ACC112 (cell line): ENCODE results near the gene DYTN.

Source experiments
- H2AFZ ChIP-seq: fragments of 200-600 bp; sonication (generic); one replicate; pipeline ENCODE4 v1.6.0; 2017; ENCODE audit warnings: antibody characterized with exemption, low read length; ENCODE audit not compliant: unreplicated experiment
- H3K27ac ChIP-seq: fragments of 200-600 bp; sonication (generic); 2 replicates; pipeline ENCODE4 v1.5.1; 2014; ENCODE audit warnings: low read depth, mild to moderate bottlenecking, antibody characterized with exemption, low read length, moderate library complexity
- H3K27me3 ChIP-seq: fragments of 200-600 bp; sonication (generic); 2 replicates; pipeline ENCODE4 v1.6.1; 2014; ENCODE audit warnings: mild to moderate bottlenecking, antibody characterized with exemption, low read length, moderate library complexity, mixed read lengths; ENCODE audit not compliant: insufficient read depth
- H3K36me3 ChIP-seq: fragments of 200-600 bp; sonication (generic); 2 replicates; pipeline ENCODE4 v1.6.1; 2016; ENCODE audit warnings: mild to moderate bottlenecking, antibody characterized with exemption, low read length, moderate library complexity, mixed read lengths; ENCODE audit not compliant: insufficient read depth
- H3K4me1 ChIP-seq: fragments of 200-600 bp; sonication (generic); one replicate; pipeline ENCODE4 v1.6.1; 2016; ENCODE audit warnings: low read length, mixed read lengths; ENCODE audit not compliant: insufficient read depth, unreplicated experiment, control insufficient read depth
- H3K4me3 ChIP-seq: fragments of 200-600 bp; sonication (generic); 2 replicates; pipeline ENCODE4 v1.5.1; 2014; ENCODE audit warnings: mild to moderate bottlenecking, low read depth, low read length
- H3K79me2 ChIP-seq: fragments of 200-600 bp; sonication (generic); one replicate; pipeline ENCODE4 v1.6.0; 2016; ENCODE audit warnings: low read length; ENCODE audit not compliant: control insufficient read depth, unreplicated experiment, insufficient read depth

Gene DYTN

GRCh38 chr2:206647985-206648384, 70.2 kb downstream of the DYTN start:
- no peak overlapping the region for H3K4me3 ChIP-seq
- H3K27me3 ChIP-seq: peaks cover 36% of the 10 kb centered on the region
- H3K27ac ChIP-seq: no peak overlapping the region
- no peaks in the 10 kb centered on the region for H3K36me3 ChIP-seq
- H3K79me2 ChIP-seq: no peaks in the 10 kb centered on the region
- no peaks in the 10 kb centered on the region for H3K4me1 ChIP-seq
- no peak overlapping the region for H2AFZ ChIP-seq

DNA sequence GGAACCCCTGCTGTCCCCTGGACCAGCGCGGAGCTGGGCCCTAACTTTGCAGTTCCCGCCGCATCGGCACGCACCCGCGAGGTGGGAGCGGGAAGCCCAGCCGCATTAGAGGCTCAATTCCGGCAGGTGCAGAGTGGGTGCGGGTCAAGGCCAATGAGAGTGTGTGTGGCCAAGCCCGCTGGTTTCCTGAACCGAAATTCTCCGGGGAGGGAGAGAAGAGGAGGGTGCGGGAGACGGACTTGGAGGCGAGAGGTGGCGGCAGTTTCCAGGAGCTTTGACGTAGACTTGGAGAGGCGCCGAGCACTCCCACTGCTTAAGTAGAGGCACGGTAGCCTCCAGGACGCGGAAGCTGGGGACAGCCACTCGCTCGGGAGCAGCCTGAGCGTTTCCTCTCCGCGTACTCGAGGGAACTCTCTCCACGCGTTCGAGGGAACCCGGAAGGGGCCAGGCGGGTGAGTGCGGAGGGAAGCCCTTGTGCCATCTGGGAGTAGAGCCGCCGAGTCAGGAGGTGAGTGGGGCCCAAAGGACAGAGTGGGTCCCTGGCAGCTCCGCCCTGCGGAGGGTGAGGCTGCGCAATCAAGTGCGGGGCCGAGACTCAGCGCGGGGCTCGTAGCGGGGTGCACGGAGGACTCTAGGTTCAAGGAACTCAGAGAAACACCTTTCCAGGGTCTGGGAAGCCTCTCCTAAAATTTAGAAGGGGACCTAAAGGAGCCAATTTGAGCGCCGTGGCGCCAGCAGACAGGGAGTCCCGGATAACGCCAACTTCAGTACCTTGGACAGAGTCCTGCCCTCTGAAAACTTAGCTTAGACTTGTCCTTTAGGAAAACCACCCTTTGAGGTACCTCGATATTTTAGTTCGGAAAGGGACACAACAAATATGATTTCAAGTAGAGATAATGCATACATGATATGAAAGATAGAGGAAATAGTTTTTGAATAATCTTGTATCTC, 75.8 kb downstream of the DYTN start, which contains the start of gene FAM237A:
Gene FAM237A (plus strand): TSS at position 413 of the 951 bp plus-strand sequence. CDS start 1,750 bp downstream, outside the sequence.
- H3K4me1 ChIP-seq: no peaks in the 10 kb centered on the region
- no peak within 1 kb of the TSS for H3K4me3 ChIP-seq
- no peak within 1 kb of the TSS for H3K27ac ChIP-seq
- peaks cover 90% of the 10 kb centered on the region for H3K27me3 ChIP-seq
- H3K36me3 ChIP-seq: no peaks in the 10 kb centered on the region
- H3K79me2 ChIP-seq: no peaks in the 10 kb centered on the region
- no peak within 1 kb of the TSS for H2AFZ ChIP-seq

DNA sequence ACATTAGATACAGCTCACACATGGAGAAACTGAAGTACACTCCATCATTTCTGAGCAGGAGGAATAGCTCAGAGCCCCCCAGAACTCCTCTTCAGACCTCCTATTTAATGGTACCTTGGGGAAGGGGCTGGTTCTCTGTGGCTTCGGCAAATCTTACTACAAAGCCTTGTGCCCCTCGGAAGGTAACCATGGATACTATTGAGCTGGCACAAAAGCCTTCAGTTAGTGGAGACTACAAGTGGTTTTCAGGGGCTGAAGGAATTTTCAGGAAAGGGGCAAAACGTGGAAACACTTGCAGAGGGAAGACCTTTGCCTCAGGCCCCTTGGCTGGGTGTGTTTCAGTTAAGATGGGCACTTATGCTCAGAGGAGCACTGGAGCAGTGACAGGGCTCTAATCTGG, 77.0 kb downstream of the DYTN start:
- Histone ChIP-seq H3K79me2 (no peaks in the 10 kb centered on the region), H2AFZ (no peak overlapping the region), H3K27me3 (peaks cover 82% of the 10 kb centered on the region), H3K4me3 (no peak overlapping the region), H3K27ac (no peak overlapping the region), H3K4me1 (no peaks in the 10 kb centered on the region), H3K36me3 (no peaks in the 10 kb centered on the region)

DNA sequence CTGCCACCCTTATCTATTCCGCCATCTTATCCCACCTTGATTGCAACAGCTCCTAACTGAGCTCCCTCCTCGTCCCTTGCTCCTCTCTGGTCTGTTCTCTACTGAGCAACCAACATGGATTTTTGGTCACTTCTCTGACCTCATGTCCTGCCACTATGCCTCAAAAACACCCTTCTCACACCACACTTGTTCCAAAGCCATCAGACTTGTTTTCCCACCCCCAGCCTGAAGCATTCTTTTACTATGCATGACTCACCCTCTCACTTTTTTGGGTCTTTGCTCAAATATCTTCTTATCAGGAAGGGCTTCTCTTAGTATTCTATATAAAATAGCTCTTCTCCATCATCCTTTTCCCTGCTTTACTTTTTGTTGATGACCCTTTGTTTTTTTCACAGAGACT, 78.6 kb downstream of the DYTN start:
- Histone ChIP-seq H3K27ac (no peak overlapping the region), H3K27me3 (peaks cover 88% of the 10 kb centered on the region), H2AFZ (no peak overlapping the region), H3K4me3 (no peak overlapping the region), H3K4me1 (no peaks in the 10 kb centered on the region), H3K36me3 (no peaks in the 10 kb centered on the region), H3K79me2 (no peaks in the 10 kb centered on the region)

DNA sequence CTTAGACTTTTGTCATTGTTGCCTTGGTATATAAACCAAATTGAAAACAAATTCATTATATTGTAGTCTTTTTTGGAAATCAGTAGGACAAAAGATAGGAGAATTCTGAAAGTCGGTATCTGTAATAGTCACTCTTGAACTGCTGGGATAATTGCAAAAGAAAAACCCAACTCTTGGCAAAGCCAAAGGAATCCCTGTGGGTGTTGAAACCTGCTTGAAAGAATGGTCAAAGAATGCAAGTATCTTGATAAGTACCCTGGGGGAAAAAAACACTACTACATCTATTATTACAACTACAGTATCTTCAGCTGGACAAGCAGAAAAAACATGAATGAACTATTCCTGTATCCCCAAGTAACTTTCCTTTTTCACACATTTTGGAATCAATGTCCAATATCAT, 83.2 kb downstream of the DYTN start:
- Histone ChIP-seq H3K27ac (no peak overlapping the region), H3K4me1 (no peaks in the 10 kb centered on the region), H2AFZ (no peak overlapping the region), H3K4me3 (no peak overlapping the region), H3K27me3 (peaks cover 82% of the 10 kb centered on the region), H3K36me3 (no peaks in the 10 kb centered on the region), H3K79me2 (no peaks in the 10 kb centered on the region)

GRCh38 chr2:206631340-206631739, 86.9 kb downstream of the DYTN start:
- H3K27me3 ChIP-seq: peaks cover 89% of the 10 kb centered on the region
- no peaks in the 10 kb centered on the region for H3K79me2 ChIP-seq
- H3K27ac ChIP-seq: no peak overlapping the region
- no peak overlapping the region for H2AFZ ChIP-seq
- no peak overlapping the region for H3K4me3 ChIP-seq
- no peaks in the 10 kb centered on the region for H3K36me3 ChIP-seq
- H3K4me1 ChIP-seq: no peaks in the 10 kb centered on the region

- H3K4me3 ChIP-seq: no peak overlapping the region
- H2AFZ ChIP-seq: no peak overlapping the region
- no peaks in the 10 kb centered on the region for H3K36me3 ChIP-seq
- H3K79me2 ChIP-seq: no peaks in the 10 kb centered on the region
- H3K4me1 ChIP-seq: no peaks in the 10 kb centered on the region
- H3K27ac ChIP-seq: no peak overlapping the region
- H3K27me3 ChIP-seq: peaks cover 69% of the 10 kb centered on the region
Measured at GRCh38 chr2:206627632-206628031, 90.6 kb downstream of the DYTN start.

GRCh38 chr2:206626108-206626507, 92.1 kb downstream of the DYTN start:
- no peaks in the 10 kb centered on the region for H3K79me2 ChIP-seq
- H3K27ac ChIP-seq: no peak overlapping the region
- H3K4me1 ChIP-seq: no peaks in the 10 kb centered on the region
- no peak overlapping the region for H2AFZ ChIP-seq
- H3K36me3 ChIP-seq: no peaks in the 10 kb centered on the region
- peaks cover 56% of the 10 kb centered on the region for H3K27me3 ChIP-seq
- H3K4me3 ChIP-seq: no peak overlapping the region

DNA sequence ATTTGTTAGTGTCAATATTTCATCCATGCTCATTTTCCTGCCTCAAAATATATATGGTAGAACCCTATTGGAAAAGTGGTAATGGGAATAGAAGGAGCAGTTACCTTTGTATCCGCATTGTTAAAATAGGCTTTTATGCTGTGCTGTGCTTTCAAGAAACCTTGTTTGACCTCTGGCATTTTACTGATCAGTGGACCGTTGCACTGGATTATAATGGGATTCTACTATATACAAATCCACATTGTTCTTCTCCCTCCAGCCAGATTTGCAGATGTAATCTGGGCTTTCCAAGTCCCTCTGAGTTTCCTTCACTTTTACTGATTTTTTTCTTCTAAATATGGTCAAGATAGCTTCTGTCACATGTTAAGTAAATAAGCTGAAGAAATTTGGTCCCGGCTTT, 99.2 kb downstream of the DYTN start:
- H3K27me3 ChIP-seq: peaks cover under 1% of the 10 kb centered on the region; the same call in 1 of the 2 replicates

DNA sequence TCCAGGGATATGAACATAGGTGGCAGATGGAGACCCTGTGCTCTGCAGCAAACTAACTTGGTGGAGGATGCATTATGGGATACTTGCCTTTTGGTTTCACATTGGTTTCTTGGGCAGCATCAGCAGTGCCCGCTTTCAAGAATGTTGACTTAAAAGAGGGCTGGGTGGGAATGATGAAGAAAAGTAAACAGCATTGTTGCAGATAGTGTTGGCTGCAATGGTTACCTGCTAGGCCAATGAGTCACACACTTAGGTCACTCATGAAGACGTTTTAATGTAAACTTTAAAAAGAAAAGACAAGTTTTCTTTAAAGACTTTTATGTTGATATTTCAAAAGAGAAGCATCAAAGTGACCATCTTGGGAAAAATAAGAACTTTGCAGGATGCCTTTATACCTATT, 102.0 kb downstream of the DYTN start:
- Histone ChIP-seq H3K36me3 (no peaks in the 10 kb centered on the region), H3K27ac (no peak overlapping the region), H3K27me3 (no peaks in the 10 kb centered on the region), H2AFZ (no peak overlapping the region), H3K79me2 (no peaks in the 10 kb centered on the region), H3K4me3 (no peak overlapping the region), H3K4me1 (no peaks in the 10 kb centered on the region)

More for the DNA sequence above, 99.2 kb downstream of the DYTN start:
- Histone ChIP-seq H3K79me2 (no peaks in the 10 kb centered on the region), H3K27ac (no peak overlapping the region), H3K4me1 (no peaks in the 10 kb centered on the region), H3K4me3 (no peak overlapping the region), H2AFZ (no peak overlapping the region), H3K36me3 (no peaks in the 10 kb centered on the region)
